ENCODE measurements around the gene MFAP1.
"Not testable (repeated sequence)": the region's sequence is repeated elsewhere in the genome, so short reads cannot be mapped to it uniquely, and the experiment has no call there.

- TF ChIP-seq, protein P1, sequence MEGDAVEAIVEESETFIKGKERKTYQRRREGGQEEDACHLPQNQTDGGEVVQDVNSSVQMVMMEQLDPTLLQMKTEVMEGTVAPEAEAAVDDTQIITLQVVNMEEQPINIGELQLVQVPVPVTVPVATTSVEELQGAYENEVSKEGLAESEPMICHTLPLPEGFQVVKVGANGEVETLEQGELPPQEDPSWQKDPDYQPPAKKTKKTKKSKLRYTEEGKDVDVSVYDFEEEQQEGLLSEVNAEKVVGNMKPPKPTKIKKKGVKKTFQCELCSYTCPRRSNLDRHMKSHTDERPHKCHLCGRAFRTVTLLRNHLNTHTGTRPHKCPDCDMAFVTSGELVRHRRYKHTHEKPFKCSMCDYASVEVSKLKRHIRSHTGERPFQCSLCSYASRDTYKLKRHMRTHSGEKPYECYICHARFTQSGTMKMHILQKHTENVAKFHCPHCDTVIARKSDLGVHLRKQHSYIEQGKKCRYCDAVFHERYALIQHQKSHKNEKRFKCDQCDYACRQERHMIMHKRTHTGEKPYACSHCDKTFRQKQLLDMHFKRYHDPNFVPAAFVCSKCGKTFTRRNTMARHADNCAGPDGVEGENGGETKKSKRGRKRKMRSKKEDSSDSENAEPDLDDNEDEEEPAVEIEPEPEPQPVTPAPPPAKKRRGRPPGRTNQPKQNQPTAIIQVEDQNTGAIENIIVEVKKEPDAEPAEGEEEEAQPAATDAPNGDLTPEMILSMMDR (IDR thresholded peaks at IDR 0.05) = not testable (repeated sequence)
- TF ChIP-seq POLR2A (IDR thresholded peaks at IDR 0.05) = not testable (repeated sequence)
Observed at GRCh38 chr15:43825305-43825704, 815 bp upstream of the MFAP1 start.

Data from right lobe of liver (tissue), 4 donors.